Prostate gland (tissue), 2 donors: Measurements from ENCODE around the gene IL5. TPM values are rescaled to one million over a fixed set of nuclear protein-coding genes. Genes with fewer than 3 reads are reported as not detected.
"Not testable (repeated sequence)": the region's sequence is repeated elsewhere in the genome, so short reads cannot be mapped to it uniquely, and the experiment has no call there.

Experiments used
- DNase-seq: peaks from one replicate; pipeline ENCODE4 v3.0.0-alpha.2; 2019; ENCODE audit warnings: low spot score
- H3K27ac ChIP-seq, 2 donors: fragments of 200-600 bp; sonication (generic); 2 replicates each; pipeline ENCODE4 v1.5.1; 2017 to 2019
- H3K27me3 ChIP-seq: fragments of 200-600 bp; sonication (generic); replicated peaks from 2 replicates; pipeline ENCODE4 v1.5.1; 2019; ENCODE audit not compliant: insufficient read depth
- H3K36me3 ChIP-seq, 2 donors: fragments of 200-600 bp; sonication (generic); 1 replicate in 1 of 2; 2 replicates in 1 of 2; pipeline versions ENCODE4 v1.5.1 to v1.8.1; 2017 to 2019
- H3K4me1 ChIP-seq: fragments of 200-600 bp; sonication (generic); replicated peaks from 2 replicates; pipeline ENCODE4 v1.5.1; 2019
- H3K4me3 ChIP-seq, 2 donors: fragments of 200-600 bp; sonication (generic); 2 replicates each; pipeline ENCODE4 v1.5.1; 2017 to 2019
- H3K9me3 ChIP-seq: fragments of 200-600 bp; sonication (generic); 2 replicates; pipeline ENCODE4 v1.5.1; 2017
- POLR2A ChIP-seq: fragments of 450-650 bp; IDR thresholded peaks from one replicate; pipeline ENCODE4 v1.6.1; 2016; ENCODE audit warnings: antibody characterized with exemption, mild to moderate bottlenecking
- POLR2AphosphoS5 ChIP-seq: sonication (generic); formaldehyde crosslinking; IDR thresholded peaks from one replicate; pipeline ENCODE4 v1.6.1; 2017; ENCODE audit warnings: antibody characterized with exemption
- WGBS: methylation state at CpG from one replicate; pipeline ENCODE4 v1.1.5; 2018; 5-methylcytosine and 5-hydroxymethylcytosine counted together
- intact Hi-C: fragments of 100-400 bp; cut with DNase I; formaldehyde crosslinking; loops from one replicate; pipeline ENCODE4 v1.14.2; 2022
- total RNA-seq, 2 donors: library from RNA; depleted of rRNA; stranded (reverse); fragments of >200 nt; gene quantifications; one replicate each; pipeline ENCODE4 v1.1.0, GENCODE V29; 2016
- TF ChIP-seq, protein P1 (sequence below), 4 experiments: fragments of 200-600 bp in 2 of 4; fragments of 450-650 bp in 2 of 4; sonication (generic) in 2 of 4; IDR thresholded peaks; 1 replicate in 3 of 4; 2 replicates in 1 of 4; pipeline ENCODE4 v1.5.1; 2016 to 2019; ENCODE audit warnings: antibody characterized with exemption in 4 of 4, mild to moderate bottlenecking in 2 of 4, moderate library complexity in 2 of 4

IL5 gene
- not detected for total RNA-seq

DNA sequence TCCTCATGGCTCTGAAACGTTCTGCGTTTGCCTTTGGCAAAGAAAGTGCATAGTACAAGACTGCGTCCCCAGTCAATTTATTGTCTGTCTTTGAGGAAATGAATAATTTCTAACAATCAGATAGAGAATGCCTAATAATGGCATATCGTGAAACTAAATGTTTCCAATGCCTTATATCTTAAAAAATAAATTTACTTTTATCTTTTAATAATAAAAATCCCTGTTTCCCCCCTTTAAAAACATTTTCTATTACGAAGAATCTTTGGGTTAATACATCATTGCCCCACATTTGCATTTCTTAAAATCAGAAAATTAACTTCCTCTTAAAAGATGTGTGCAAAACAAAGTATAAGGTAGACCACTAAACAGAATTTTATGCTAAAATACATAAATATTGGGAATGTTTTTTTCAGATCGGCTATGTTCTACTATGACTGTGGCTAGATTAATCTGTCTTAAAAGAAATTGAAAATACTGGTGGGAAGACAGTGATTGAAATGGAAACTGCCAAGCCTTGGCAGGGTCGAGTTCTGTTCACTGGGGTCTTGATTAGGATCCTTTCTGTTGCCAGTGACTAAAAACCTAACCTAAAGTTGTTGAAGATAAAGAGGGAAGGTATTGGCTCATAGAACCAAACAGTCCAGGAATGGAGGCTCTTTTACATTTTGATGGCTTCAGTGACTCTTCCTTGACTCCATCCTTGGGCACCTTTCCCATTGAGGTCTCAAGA lies at the start of gene IL5:
IL5 (minus strand) TSS at position 51 of the 730 bp plus-strand sequence; CDS start at position 7, 44 bp downstream.
- Histone ChIP-seq H3K9me3 (no peaks in the 10 kb centered on the region), H3K27ac (no peak within 1 kb of the TSS), H3K36me3 (no peaks in the 10 kb centered on the region), H3K4me1 (no peaks in the 10 kb centered on the region), H3K4me3 (no peak within 1 kb of the TSS), H3K27me3 (no peaks in the 10 kb centered on the region)
- no peak for TF ChIP-seq POLR2A
- DNase-seq, result no peak
- WGBS, result 83% methylated on average over 7 of the region's 7 CpGs
- intact Hi-C loops, result no loop called here

GRCh38 chr5:132592521-132592920 lies 49.2 kb upstream of the IL5 start:
- 59% methylated on average over 2 of the region's 2 CpGs for WGBS
- no peaks in the 10 kb centered on the region for H3K36me3 ChIP-seq

DNA sequence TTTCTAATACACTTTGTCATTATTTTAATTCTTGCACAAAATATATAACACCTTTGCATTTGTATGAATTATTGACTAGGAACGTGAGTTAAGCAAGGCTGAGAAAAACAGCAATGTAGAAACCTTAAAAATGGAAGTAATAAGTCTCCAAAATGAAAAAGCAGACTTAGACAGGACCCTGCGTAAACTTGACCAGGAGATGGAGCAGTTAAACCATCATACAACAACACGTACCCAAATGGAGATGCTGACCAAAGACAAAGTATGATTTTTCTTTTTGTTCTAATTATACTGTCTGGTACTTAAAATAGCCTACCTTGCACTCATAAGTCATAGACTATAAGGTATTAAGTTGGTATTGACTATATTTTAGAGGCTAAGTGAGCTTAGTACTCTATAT lies 47.8 kb upstream of the IL5 start:
- 87% methylated on average over 3 of the region's 3 CpGs for WGBS
- no peaks in the 10 kb centered on the region for H3K36me3 ChIP-seq
- no peak overlapping the region for H3K27ac ChIP-seq
- no peaks in the 10 kb centered on the region for H3K27me3 ChIP-seq
- intact Hi-C loops, result no loop called here
- no peaks in the 10 kb centered on the region for H3K9me3 ChIP-seq
- H3K4me3 ChIP-seq, result no peak overlapping the region
- TF ChIP-seq, protein P1, sequence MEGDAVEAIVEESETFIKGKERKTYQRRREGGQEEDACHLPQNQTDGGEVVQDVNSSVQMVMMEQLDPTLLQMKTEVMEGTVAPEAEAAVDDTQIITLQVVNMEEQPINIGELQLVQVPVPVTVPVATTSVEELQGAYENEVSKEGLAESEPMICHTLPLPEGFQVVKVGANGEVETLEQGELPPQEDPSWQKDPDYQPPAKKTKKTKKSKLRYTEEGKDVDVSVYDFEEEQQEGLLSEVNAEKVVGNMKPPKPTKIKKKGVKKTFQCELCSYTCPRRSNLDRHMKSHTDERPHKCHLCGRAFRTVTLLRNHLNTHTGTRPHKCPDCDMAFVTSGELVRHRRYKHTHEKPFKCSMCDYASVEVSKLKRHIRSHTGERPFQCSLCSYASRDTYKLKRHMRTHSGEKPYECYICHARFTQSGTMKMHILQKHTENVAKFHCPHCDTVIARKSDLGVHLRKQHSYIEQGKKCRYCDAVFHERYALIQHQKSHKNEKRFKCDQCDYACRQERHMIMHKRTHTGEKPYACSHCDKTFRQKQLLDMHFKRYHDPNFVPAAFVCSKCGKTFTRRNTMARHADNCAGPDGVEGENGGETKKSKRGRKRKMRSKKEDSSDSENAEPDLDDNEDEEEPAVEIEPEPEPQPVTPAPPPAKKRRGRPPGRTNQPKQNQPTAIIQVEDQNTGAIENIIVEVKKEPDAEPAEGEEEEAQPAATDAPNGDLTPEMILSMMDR (IDR thresholded peaks at IDR 0.05), result no peak
- no peak for TF ChIP-seq POLR2A
- TF ChIP-seq POLR2AphosphoS5, result no peak
- H3K4me1 ChIP-seq, result no peaks in the 10 kb centered on the region
- DNase-seq, result no peak

More at GRCh38 chr5:132592521-132592920, 49.2 kb upstream of the IL5 start:
- Histone ChIP-seq H3K4me3 (no peak overlapping the region), H3K27ac (no peak overlapping the region), H3K27me3 (no peaks in the 10 kb centered on the region), H3K9me3 (no peaks in the 10 kb centered on the region), H3K4me1 (no peaks in the 10 kb centered on the region)
- TF ChIP-seq POLR2A (no peak), POLR2AphosphoS5 (no peak)
- TF ChIP-seq, protein P1 (IDR thresholded peaks at IDR 0.05), result no peak
- intact Hi-C loops, result no loop called here
- DNase-seq, result no peak

GRCh38 chr5:132589467-132589866 lies 46.1 kb upstream of the IL5 start:
- H3K9me3 ChIP-seq, result no peaks in the 10 kb centered on the region
- DNase-seq, result no peak
- H3K27ac ChIP-seq, result no peak overlapping the region
- no peak for TF ChIP-seq POLR2AphosphoS5
- no peak for TF ChIP-seq POLR2A
- TF ChIP-seq, protein P1 (IDR thresholded peaks at IDR 0.05), result no peak
- WGBS, result 76% methylated on average over 1 of the region's 1 CpG
- H3K27me3 ChIP-seq, result no peaks in the 10 kb centered on the region
- no peaks in the 10 kb centered on the region for H3K36me3 ChIP-seq
- intact Hi-C loops, result no loop called here
- no peak overlapping the region for H3K4me3 ChIP-seq
- H3K4me1 ChIP-seq, result no peaks in the 10 kb centered on the region

DNA sequence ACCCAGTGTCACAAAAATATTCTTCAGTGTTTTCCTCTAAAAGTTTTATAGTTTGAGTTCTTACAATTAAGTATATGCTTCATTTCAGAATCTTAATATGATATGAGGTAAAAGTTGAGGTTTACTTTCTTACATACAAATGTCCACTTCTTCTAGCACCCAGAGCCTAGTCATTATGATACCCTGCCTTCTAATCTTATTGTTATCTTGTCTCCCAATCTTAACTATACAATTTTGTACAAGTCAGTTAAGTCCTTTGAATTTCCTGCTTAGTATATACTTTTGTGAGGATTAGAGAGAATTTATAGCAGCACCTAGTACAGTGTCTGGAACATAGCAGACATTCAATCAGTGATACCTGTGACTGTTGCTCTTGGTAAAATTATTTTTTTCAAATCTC lies 42.7 kb upstream of the IL5 start:
- Histone ChIP-seq H3K36me3 (peaks cover 0 to 3% of the 10 kb centered on the region in 2 donors), H3K27ac (no peak overlapping the region), H3K27me3 (no peaks in the 10 kb centered on the region), H3K4me3 (no peak overlapping the region), H3K9me3 (no peaks in the 10 kb centered on the region), H3K4me1 (no peaks in the 10 kb centered on the region)
- TF ChIP-seq POLR2A, result no peak
- TF ChIP-seq, protein P1 (IDR thresholded peaks at IDR 0.05), result no peak
- no peak for DNase-seq
- intact Hi-C loops, result no loop called here

DNA sequence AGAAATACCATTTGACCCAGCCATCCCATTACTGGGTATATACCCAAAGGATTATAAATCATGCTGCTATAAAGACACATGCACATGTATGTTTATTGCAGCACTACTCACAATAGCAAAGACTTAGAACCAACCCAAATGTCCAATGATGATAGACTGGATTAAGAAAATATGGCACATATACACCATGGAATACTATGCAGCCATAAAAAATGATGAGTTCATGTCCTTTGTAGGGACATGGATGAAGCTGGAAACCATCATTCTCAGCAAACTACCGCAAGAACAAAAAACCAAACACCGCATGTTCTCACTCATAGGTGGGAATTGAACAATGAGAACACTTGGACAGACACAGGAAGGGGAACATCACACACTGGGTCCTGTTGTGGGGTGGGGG lies 41.2 kb upstream of the IL5 start:
- 97% methylated on average over 2 of the region's 2 CpGs for WGBS
- H3K4me1 ChIP-seq, H3K9me3 ChIP-seq, H3K36me3 ChIP-seq, DNase-seq, H3K27ac ChIP-seq, H3K4me3 ChIP-seq, intact Hi-C loops, H3K27me3 ChIP-seq: not testable (repeated sequence)
